Tibial nerve (tissue), 4 donors: ENCODE measurements around the gene VASP. TPM values are rescaled to one million over a fixed set of nuclear protein-coding genes. Genes with fewer than 3 reads are reported as not detected.

ENCODE experiments used
- DNase-seq, 2 donors: peaks; one replicate each; pipeline ENCODE4 v3.0.0-alpha.2; 2019; ENCODE audit warnings: low spot score in 2 of 2
- H3K27ac ChIP-seq, 4 donors: fragments of 200-600 bp; sonication (generic) in 3 of 4; one replicate each; pipeline ENCODE4 v1.5.1; 2017 to 2019; ENCODE audit warnings: mild to moderate bottlenecking in 1 of 4
- H3K27me3 ChIP-seq, 2 donors: fragments of 200-600 bp; sonication (generic) in 1 of 2; one replicate each; pipeline versions ENCODE4 v1.5.1 to v1.6.0; 2017 to 2019
- H3K36me3 ChIP-seq, 3 donors: fragments of 200-600 bp; sonication (generic); one replicate each; pipeline ENCODE4 v1.5.1; 2018 to 2019
- H3K4me1 ChIP-seq, 4 donors: fragments of 200-600 bp; sonication (generic) in 3 of 4; one replicate each; pipeline ENCODE4 v1.5.1; 2017 to 2019
- H3K4me3 ChIP-seq, 4 donors: fragments of 200-600 bp; sonication (generic) in 3 of 4; one replicate each; pipeline ENCODE4 v1.5.1; 2017 to 2019; ENCODE audit warnings: mild to moderate bottlenecking in 1 of 4, moderate library complexity in 1 of 4
- H3K9me3 ChIP-seq, 4 donors: fragments of 200-600 bp; sonication (generic) in 3 of 4; one replicate each; pipeline ENCODE4 v1.5.1; 2017 to 2019
- EP300 ChIP-seq, 2 donors: sonication (generic); formaldehyde crosslinking; IDR thresholded peaks; one replicate each; pipeline ENCODE4 v1.6.1; 2017; ENCODE audit warnings: antibody characterized with exemption in 2 of 2, mild to moderate bottlenecking in 1 of 2
- POLR2A ChIP-seq, 2 donors: fragments of 450-650 bp; IDR thresholded peaks; one replicate each; pipeline ENCODE4 v1.6.1; 2017; ENCODE audit warnings: antibody characterized with exemption in 2 of 2, mild to moderate bottlenecking in 2 of 2, moderate library complexity in 2 of 2
- WGBS, 2 donors: methylation state at CpG; one replicate each; pipeline ENCODE4 v1.1.5; 2018; 5-methylcytosine and 5-hydroxymethylcytosine counted together
- total RNA-seq, 4 donors: library from RNA; depleted of rRNA; stranded (reverse); fragments of >200 nt; gene quantifications; one replicate each; pipeline ENCODE4 v1.1.0, GENCODE V29; 2016
- TF ChIP-seq, protein P1 (sequence below), 5 experiments: fragments of 200-600 bp in 3 of 5; fragments of 450-650 bp in 2 of 5; sonication (generic) in 3 of 5; IDR thresholded peaks; one replicate each; pipeline ENCODE4 v1.5.1; 2016 to 2019; ENCODE audit warnings: antibody characterized with exemption in 5 of 5, mild to moderate bottlenecking in 3 of 5, moderate library complexity in 2 of 5

VASP gene
- total RNA-seq, 4 donors from 2014 or later, result 39.1 to 74.4 (median 59.2) TPM

DNA sequence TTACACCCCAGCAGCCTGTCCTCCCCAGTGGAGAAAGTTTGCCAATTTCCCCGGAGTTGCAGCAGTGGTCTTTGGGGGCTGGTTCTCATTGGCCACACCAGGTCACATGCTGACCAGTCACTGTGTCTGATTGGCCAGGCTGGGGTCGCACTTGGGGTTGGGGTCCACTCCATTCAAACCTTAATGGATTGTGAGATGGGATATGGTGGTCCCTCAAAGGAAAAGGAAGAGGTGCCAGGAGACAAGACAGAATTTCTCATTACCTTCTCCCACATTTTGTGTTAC is 5.6 kb upstream of the VASP start:
- no peak for DNase-seq
- peaks cover 0 to 37% (median 18%) of the 10 kb centered on the region in 4 donors for H3K4me1 ChIP-seq
- H3K36me3 ChIP-seq, result no peaks in the 10 kb centered on the region
- H3K27ac ChIP-seq, result peak overlapping the region in 1 of 4 donors; percentile 34
- no peak overlapping the region for H3K4me3 ChIP-seq
- no peaks in the 10 kb centered on the region for H3K9me3 ChIP-seq
- peaks cover 0 to 46% of the 10 kb centered on the region in 2 donors for H3K27me3 ChIP-seq
- TF ChIP-seq, protein P1, sequence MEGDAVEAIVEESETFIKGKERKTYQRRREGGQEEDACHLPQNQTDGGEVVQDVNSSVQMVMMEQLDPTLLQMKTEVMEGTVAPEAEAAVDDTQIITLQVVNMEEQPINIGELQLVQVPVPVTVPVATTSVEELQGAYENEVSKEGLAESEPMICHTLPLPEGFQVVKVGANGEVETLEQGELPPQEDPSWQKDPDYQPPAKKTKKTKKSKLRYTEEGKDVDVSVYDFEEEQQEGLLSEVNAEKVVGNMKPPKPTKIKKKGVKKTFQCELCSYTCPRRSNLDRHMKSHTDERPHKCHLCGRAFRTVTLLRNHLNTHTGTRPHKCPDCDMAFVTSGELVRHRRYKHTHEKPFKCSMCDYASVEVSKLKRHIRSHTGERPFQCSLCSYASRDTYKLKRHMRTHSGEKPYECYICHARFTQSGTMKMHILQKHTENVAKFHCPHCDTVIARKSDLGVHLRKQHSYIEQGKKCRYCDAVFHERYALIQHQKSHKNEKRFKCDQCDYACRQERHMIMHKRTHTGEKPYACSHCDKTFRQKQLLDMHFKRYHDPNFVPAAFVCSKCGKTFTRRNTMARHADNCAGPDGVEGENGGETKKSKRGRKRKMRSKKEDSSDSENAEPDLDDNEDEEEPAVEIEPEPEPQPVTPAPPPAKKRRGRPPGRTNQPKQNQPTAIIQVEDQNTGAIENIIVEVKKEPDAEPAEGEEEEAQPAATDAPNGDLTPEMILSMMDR (IDR thresholded peaks at IDR 0.05), result no peak
- 44 to 49% methylated on average over 2 of the region's 2 CpGs for WGBS, 2 donors

- peaks cover 0 to 44% of the 10 kb centered on the region in 2 donors for H3K27me3 ChIP-seq
- no peaks in the 10 kb centered on the region for H3K36me3 ChIP-seq
- H3K4me1 ChIP-seq, result peaks cover 0 to 35% (median 17%) of the 10 kb centered on the region in 4 donors
- DNase-seq, result no peak
- no peak for TF ChIP-seq EP300 (IDR thresholded peaks at IDR 0.05)
- TF ChIP-seq, protein P1 (IDR thresholded peaks at IDR 0.05), result no peak
- TF ChIP-seq POLR2A (IDR thresholded peaks at IDR 0.05), result no peak
- no peak overlapping the region for H3K4me3 ChIP-seq
- H3K27ac ChIP-seq, result peak overlapping the region in 1 of 4 donors; percentile 34
- H3K9me3 ChIP-seq, result no peaks in the 10 kb centered on the region
- 61 to 70% methylated on average over 5 of the region's 5 CpGs for WGBS, 2 donors
These were observed 5.2 kb upstream of the VASP start for GRCh38 chr19:45502111-45502510.

GRCh38 chr19:45503909-45504308 is 3.4 kb upstream of the VASP start:
- Histone ChIP-seq H3K4me1 (peaks cover 0 to 24% (median 8%) of the 10 kb centered on the region in 4 donors), H3K27ac (no peak overlapping the region), H3K4me3 (no peak overlapping the region), H3K36me3 (no peaks in the 10 kb centered on the region), H3K27me3 (peaks cover 0 to 27% of the 10 kb centered on the region in 2 donors), H3K9me3 (no peaks in the 10 kb centered on the region)
- no peak for TF ChIP-seq POLR2A (IDR thresholded peaks at IDR 0.05)
- no peak for TF ChIP-seq EP300 (IDR thresholded peaks at IDR 0.05)
- TF ChIP-seq, protein P1 (IDR thresholded peaks at IDR 0.05), result no peak
- 84 to 86% methylated on average over 9 of the region's 9 CpGs for WGBS, 2 donors
- DNase-seq, result no peak

- TF ChIP-seq POLR2A (IDR thresholded peaks at IDR 0.05) (no peak), EP300 (IDR thresholded peaks at IDR 0.05) (no peak)
- TF ChIP-seq, protein P1 (IDR thresholded peaks at IDR 0.05), result no peak
- Histone ChIP-seq H3K27ac (peak overlapping the region in 3 of 4 donors; percentile 90 to 92 (median 92)), H3K36me3 (no peaks in the 10 kb centered on the region), H3K4me1 (peaks cover 0 to 29% (median 12%) of the 10 kb centered on the region in 4 donors), H3K9me3 (no peaks in the 10 kb centered on the region), H3K4me3 (no peak overlapping the region), H3K27me3 (peaks cover 0 to 12% of the 10 kb centered on the region in 2 donors)
- no peak for DNase-seq
- 74 to 78% methylated on average over 8 of the region's 8 CpGs for WGBS, 2 donors
These were observed 1.9 kb upstream of the VASP start for GRCh38 chr19:45505151-45505995.

- peaks cover 0 to 7% of the 10 kb centered on the region in 2 donors for H3K27me3 ChIP-seq
- peaks cover 0 to 33% (median 13%) of the 10 kb centered on the region in 4 donors for H3K4me1 ChIP-seq
- no peaks in the 10 kb centered on the region for H3K9me3 ChIP-seq
- peak overlapping the region in 3 of 4 donors; percentile 90 to 92 (median 92) for H3K27ac ChIP-seq
- no peaks in the 10 kb centered on the region for H3K36me3 ChIP-seq
- TF ChIP-seq POLR2A (IDR thresholded peaks at IDR 0.05) (no peak), EP300 (IDR thresholded peaks at IDR 0.05) (no peak)
- TF ChIP-seq, protein P1 (IDR thresholded peaks at IDR 0.05), result no peak
- no peak for DNase-seq
- WGBS, 2 donors, result 54 to 61% methylated on average over 5 of the region's 5 CpGs
- H3K4me3 ChIP-seq, result peak overlapping the region in 2 of 4 donors; percentile 81
These were observed 1.4 kb upstream of the VASP start for GRCh38 chr19:45505996-45506245.
